Ecto neural progenitor cell (in vitro differentiated cells): ENCODE measurements around the gene GNAS.

Experiments used
- DNase-seq: peaks from one replicate; pipeline ENCODE4 v3.0.0-alpha.2; 2018; ENCODE audit warnings: low spot score

Gene GNAS

DNA sequence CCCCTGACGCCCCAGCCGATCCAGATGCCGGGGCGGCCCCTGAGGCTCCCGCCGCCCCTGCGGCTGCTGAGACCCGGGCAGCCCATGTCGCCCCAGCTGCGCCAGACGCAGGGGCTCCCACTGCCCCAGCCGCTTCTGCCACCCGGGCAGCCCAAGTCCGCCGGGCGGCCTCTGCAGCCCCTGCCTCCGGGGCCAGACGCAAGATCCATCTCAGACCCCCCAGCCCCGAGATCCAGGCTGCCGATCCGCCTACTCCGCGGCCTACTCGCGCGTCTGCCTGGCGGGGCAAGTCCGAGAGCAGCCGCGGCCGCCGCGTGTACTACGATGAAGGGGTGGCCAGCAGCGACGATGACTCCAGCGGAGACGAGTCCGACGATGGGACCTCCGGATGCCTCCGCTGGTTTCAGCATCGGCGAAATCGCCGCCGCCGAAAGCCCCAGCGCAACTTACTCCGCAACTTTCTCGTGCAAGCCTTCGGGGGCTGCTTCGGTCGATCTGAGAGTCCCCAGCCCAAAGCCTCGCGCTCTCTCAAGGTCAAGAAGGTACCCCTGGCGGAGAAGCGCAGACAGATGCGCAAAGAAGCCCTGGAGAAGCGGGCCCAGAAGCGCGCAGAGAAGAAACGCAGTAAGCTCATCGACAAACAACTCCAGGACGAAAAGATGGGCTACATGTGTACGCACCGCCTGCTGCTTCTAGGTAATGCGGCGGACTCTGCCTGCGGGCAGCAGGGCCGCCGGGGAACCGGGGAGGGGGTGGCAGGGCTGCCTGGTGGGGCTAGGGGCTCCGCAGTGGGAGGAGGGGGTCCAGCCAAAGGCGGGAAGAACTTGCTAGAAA lies 2.3 kb downstream of the GNAS start:
- peak; percentile 56 for DNase-seq

DNA sequence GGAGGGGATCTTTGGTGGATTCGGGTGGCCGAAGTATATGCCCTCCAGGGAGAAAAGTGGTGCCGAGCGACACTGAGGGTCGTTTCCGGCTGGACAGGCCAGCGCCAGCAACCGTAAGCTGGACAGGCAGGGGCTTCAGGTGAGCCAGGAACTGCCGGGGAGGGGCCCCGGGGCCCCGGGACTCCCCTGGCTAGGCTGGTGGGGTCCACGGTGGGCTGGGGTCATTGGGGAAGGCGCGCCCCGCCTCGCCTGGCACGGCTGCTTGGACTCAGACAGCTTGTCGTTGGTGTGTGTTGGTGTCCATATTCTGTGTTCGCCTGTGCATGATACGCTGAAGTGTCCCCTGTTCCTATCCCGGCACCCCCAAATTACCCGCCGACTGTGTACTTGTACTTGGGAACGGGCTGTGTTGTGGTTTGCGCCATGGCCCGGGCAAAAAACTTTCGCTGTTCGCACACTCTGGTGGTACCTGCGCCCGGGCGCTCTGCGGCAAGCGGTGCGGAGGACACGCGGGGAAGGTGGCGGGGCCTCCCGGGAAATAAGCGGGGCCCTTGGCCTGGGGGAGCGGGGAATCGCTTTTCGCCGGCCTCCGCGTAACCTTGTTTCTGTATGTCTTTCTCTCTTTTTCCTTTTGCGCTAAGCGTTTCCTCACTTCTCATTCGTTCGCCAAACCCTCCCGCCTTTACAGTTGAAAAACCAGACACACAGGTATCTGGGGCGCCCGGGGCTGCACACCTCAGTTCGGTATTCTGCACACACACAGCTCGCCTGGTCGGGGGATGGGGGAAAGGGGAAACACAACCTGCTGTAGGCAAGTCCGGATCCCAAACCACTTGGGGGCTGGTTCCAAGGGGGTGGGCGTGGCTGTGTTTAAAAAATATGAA lies 3.2 kb downstream of the GNAS start:
- no peak for DNase-seq

DNA sequence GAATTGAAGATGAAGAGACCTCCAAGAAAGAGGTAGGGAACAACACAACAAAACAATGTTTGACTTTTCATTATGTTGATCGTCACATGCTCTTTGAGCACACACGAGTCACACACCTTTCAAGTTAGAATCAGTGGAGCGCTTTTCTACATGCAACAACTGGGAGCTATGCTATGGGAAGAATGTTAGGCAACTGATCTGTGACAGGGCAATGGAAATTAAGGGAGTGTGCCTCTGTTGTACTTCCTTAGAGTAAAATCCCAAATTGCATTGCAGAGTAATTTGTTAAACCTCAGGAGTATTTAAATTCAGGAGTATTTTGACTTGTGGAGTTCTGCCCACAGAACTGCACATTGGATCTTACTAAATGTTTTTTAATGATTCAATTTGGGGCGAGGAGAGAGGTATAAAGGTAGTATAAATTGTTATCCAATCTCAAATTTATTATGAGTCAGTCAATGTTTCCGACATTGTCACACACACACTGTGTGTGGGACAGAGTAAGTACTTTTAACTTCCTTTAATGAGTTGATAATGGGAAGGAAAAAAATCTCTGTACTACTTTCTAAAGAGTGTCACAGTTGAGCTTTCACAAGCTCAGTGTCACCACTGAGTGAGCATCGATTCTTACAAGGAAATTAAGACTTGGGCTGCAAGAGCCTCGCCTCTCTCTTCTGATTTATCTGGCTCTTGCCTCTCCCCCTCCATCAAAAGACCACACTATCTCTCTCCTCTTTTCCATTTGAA lies 10.7 kb downstream of the GNAS start:
- DNase-seq, result no peak

DNA sequence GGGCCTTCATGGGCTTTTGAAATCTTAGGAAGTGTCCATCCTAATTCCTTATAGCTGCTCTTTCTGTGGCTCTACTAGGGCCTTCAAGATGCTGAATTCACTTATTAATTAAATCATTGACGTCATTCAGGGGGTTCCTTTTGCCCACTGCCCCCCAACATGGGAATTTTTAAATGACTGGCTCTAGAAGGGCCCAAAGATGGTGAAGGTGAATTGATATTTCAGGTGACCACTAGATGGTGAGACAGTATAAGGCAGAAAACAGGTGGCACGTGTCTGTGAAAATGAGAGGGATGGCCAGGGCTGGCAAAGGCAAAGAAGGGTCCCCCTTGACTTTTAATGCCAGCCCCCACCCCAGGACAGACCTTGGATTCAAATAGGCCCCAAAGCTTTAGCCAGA lies 11.8 kb downstream of the GNAS start:
- DNase-seq, result no peak

DNA sequence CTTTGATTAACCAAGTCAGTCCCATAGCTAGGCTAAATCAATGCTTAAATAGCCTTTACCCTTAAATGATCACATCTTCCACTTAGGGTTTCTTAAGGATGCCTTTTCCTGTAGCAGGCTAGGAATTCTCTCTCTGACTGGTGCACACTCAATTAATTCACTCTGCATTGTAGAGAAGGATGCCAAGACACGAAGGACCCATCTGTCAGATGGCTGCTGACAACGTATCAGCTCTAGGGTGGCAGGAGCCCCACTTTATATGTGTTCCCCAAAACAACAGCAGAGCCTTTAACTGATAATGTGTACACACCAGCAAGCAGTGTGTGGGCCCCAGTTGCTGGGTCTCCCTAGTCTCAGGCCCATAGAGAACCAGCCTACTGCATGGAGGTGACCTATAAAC lies 13.3 kb downstream of the GNAS start:
- DNase-seq, result no peak

DNA sequence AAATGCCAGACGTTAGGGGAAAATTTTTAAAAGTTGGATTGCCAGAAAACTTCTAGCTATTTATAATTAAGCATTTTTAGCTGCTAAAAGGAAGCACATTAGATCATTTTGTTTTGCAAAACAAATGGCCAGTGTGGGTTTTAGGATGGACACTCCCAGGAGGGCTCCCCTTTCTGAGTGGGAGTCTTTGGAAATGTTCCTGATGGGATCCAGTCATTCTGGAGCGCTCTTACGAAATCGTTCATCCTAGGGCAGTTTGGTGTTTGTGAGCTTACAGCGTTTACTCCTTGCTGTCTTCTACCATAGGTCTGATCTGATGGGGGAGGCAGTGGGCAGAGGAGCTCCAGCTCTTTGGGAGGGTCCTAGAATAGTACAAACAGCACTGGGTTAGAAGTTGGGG lies 14.7 kb downstream of the GNAS start:
- no peak for DNase-seq

DNA sequence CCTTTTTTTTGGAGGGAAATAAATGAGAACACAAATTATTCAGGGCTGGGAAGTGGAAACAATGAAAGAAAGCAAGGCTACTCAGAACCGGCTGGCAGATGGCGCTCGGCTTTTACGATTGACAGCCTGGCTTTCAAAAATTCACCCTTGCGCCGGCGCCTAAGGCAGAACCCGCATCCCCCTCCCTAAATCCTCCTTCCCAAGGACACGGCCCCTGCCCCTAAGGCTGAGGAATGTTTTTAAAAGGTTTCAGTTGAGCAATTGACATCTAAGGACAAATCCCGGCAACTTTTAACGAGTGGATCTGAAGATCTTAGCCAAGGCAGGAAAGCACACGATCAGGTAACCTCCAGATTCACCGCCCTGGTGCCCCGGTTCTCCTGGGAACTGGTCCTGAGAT lies 16.3 kb downstream of the GNAS start:
- DNase-seq, result peak; percentile 70

DNA sequence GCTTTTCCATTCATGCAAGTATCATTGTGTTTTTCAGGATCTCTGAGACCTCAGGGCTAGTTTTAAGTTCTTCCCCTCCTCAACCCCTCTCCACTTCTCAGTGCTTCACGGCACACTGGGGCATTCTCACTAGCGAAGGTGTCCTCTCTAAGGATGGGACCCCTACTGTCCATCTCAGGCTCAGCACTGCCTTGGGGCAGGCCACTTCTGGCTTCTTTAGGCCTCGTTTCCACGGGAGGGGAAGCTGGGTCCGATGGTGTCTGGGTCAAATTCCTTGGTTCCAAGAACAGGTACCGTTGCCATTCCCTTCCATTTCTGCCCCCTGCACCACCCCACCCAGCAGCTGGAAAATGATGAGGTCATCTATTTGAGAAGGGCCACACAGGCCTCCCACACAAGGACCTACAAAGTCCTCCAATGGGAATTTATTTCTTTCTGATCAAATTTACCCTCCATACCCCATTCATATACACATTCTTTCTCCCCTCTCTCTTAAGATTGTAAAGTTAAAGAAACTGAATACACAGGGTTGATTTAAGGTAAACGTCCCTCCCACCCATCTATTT lies 17.2 kb downstream of the GNAS start:
- DNase-seq, result no peak

DNA sequence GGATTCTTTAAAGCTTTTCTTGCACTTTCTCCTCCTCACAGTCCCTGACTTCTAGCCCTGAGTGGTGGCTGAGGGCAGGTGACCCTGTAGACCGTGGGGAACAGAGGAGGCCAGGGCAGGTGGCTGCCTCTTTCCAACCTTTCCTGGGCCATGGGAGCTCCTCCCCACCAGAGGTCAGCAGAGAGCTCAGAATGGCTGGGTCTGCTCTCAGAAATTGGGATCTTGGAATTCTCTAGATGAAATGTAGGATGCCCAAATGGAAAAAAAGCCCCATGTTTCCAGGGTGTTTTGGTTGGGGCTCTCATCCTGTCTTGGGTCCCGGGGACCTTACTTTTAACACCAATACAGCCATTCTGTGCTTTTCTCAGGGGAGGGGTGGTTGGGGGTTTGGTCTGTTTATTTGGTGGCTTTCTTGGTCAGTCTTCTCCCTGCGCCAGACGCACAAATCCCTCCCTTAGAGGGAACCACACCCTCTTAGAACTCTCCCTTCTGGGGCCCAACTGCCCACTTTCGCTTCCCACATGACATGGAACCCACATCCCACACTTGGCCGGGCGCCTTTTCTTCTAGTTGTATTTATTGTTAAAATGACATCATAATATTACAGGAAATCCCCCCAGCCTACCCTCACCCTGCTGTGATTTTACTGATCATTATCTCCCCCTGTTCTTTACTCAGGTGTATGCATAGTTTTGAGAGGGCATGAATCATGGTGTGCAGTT lies 17.9 kb downstream of the GNAS start:
- peak; percentile 76 for DNase-seq

DNA sequence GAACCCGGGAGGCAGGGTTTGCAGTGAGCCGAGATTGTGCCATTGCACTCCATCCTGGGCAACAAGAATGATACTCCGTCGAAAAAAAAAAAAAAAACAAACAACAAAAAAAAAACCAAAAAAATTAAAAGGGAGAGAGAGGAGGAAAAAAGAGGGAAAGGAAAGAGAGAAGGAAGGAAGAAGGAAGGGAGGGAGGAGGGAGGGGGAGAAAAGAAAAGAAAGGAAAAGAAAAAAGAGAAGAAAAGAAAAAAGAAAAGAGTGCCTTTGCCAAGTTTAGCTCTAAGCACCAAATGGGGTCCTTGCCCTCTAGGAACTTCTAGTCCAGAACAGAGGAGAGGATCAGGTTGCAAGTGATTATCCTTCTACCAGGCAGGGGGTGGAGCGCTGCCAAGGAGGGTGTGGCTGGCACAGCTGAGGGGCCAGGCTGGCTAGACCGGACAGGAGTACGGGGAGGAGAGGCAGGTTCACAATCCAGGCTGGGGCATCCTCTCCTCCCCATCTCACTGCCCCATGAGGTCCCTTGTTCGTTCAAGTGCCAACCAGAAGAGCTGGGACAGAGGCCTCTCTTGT lies 19.1 kb downstream of the GNAS start:
- no peak for DNase-seq

DNA sequence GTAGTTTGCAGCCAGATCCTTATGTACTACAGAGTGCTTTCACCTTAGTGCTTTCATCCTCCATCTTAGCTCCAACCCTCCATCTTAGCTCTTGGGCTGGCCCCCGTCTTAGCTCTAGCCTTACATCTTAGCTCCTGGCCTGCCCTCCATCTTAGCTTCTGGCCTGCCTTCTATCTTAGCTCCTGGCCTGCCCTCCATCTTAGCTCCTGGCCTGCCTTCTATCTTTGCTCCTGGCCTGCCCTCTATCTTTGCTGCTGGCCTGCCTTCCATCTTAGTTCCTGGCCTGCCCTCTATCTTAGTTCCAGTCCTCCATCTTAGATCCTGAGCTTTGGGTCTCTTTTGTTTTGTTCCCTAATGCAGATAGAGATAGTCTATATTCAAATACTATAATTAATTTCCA lies 22.0 kb downstream of the GNAS start:
- DNase-seq, result no peak

DNA sequence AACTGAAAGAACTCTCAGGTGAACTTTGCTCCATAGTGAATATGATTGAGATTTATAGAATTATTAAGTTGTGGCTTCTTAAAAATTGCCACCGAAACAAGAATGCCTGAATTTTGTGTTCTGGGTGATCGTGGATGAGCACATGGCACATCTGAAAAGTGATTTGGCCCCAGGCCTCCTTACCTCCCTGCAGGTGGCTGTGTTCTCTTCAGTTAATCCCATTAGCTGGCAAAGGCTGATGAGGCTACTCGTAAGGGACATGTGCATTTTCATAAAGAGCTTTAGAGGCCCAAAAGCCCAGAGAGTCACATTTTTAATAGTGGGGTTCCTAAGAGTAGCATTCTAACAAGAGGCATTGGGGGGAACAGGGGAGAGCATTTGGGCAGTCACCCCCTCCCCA lies 22.6 kb downstream of the GNAS start:
- DNase-seq, result no peak

DNA sequence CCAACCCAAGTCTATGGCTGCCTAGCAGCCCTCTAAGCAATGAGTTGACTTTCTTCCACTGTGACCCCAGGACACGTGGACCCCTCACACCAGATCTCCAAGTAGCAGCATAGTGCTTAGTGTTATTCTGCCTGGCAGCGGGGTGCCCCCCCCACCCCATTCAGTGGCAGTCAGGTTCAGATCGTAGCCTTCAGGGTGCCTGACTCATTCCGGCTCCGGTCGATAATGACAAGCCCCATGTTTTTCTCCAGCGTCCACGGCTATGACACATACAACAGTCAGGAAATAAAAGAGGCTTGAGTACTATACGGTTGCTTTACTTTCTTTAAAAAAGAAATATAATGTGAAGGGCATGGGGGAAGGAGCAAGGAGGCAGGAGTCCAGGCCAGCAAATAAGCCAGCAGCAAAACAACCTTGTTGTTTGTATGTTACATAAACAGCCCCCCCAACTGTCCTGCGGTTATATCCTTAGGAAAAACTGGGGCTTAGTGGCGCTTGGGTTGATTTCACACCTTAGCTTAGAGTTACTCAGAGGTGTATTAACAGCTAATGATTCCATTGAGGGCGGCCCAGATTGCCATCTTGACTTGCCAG lies 23.1 kb downstream of the GNAS start:
- no peak for DNase-seq

DNA sequence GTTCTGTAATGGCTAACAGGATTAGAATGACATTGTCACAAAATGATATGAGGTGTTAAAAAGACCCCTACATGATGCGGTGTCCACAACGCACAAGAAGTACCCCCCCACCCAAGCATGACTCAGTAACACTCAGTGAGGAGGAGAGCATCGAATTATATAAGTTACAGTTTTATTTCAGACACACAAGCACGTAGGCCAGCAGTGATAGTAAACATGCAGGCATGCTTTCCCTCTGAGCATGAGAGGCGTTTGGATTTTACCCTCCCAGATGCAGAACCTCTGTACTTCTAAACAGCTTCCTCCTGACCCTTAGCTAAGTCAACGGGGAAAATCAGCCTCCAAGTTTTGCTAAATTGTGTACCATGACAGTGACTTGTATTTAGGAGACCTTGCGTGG lies 23.9 kb downstream of the GNAS start:
- DNase-seq, result no peak

DNA sequence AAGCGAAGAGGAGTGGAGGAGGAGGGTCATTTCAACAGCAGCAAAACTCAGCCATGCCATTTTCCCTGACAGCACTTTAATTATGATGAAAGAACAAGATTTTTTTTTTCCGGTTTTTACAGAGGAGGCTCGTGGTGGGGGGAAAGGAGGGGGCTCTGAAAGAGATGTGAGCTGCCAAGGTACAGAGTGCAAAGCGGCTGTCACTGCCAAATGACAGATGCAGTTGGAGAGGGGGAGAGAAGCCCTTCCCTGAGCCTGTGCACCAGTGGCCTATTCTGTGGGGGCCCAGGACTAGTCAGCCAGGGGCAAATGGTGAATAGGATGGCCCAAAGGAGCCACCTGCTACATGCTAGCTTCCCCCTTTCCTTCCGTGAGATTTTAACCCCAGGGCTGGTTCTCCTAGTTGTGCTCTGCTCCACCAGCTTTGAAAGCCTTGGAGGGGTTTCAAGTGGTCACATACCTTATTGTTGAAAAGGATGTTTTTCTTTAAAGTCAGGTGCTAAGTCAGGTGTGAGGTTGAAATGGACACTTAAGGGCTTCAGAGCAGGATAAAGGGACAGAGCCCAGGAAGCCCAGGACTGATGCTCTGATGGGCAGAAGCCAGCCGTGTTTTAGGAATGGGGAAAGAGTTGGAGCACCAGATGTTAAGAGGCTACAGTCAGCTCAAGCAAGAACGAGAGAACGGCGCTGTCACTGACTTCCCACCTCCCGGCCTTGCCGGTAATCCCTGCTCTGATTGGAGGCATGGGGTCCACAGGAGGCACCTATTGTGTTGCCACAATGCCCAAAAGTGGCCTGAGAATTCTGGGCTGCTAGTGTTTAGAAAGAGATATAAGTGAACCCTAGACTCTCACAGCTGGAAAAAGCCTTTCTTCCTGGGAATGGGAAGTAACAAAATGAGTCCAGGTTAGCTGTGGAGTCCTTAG lies 24.8 kb downstream of the GNAS start:
- peak; percentile 69 for DNase-seq

DNA sequence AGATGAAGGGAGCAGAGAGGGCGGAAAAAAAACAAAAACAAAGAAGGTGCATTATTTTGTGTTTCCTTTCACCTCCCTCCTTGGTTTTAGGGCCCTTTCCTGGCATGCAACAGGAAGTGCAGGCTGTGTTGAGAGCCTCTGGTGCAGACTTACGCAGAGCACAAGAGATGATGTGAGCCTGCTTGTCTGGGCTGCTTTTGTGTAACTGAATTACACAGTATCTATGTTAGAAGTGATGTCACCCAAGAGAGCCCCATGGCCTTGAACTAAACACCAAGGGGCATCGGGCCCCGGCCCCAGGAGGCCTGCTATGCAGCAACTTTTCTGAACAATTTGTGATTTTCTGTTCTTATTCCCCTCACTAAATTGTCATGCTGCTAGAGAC lies 25.5 kb downstream of the GNAS start:
- DNase-seq, result no peak

DNA sequence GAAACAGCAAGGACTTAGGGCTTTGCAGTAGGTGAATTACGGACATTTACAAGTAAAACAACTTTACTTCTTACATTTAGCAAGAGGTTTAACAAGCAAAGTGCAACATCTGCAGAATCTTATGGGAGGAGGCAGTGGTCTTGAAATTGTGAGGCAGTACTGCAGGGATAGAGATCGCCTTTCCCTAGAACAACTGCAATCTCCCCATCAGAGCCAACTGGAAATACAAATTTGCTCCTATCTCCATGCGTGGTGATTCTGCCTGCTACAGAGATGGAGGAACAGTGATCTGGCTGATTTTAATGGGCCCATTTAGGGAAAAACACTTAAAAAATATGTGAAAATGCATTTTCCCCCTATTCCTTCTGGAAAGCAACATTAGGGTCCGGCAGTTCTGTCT lies 25.9 kb downstream of the GNAS start:
- no peak for DNase-seq

DNA sequence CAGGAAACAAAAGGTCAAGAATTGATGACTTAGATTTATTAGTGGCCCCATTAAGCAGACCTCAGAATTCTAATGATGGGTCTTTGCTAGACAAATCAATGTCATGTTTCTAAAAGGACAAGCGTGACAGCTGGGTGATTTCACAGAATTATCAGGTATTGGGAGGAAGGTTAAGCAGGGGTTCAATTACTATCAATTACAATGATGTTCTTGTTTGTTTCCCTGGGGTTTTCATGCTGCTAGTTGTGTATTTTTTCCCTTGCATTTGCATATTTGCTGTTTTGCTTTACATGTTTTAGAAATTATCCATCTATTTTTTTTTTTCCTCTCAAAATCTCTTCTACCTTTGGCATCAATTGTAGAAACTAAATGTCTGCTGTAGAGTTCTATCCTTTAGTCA lies 27.9 kb downstream of the GNAS start:
- DNase-seq, result no peak

DNA sequence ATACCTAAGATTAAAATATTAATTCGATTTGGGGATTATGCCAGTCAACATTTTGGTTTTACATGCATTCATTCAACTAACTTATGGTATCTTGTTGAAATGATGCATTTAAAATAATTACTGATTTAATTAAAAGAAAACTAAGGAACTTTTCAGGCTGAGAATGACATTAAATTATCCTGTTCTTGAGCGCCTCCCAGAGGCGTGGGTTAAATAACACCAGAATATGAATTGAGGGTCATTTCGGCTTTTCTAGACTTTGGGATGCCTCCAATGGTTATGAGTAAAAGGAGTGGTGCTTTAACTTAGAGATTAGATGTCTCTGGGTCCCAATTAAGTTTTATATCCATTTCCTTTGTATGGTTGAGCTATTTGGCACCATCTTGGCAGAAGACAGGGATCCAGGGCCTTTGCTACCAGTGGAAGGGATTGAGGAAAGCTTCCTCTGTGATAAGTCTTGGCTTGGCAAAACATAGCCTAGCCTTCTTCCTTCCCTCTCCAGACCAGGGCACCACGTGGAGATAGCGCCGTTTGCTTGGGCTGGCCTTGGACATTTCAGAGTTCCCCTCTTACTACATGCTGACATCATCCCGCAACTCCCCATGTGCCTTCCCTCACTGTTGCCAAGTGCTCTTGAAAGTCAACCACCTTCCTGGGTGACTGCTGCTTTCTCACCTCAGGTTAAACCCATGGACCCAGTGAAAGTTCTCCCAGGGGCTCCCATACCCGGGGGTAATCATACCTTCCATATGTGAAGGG lies 28.7 kb downstream of the GNAS start:
- no peak for DNase-seq
